Activated naive CD4-positive, alpha-beta T cell (primary cell): ENCODE data around the gene LRP2BP.
"Not testable (repeated sequence)": the region's sequence is repeated elsewhere in the genome, so short reads cannot be mapped to it uniquely, and the experiment has no call there.

Experiments
- DNase-seq, 4 experiments: peaks; one replicate each; lab custom pipeline; 2025; lab: John Stamatoyannopoulos, UW

Gene LRP2BP

GRCh38 chr4:185325721-185326120, 70.0 kb downstream of the LRP2BP start:
- not testable (repeated sequence) for DNase-seq

- DNase-seq: not testable (repeated sequence)
Measured at GRCh38 chr4:185324361-185324760, 71.4 kb downstream of the LRP2BP start.

GRCh38 chr4:185323606-185324005, 72.1 kb downstream of the LRP2BP start:
- no peak for DNase-seq

GRCh38 chr4:185322803-185323202, 72.9 kb downstream of the LRP2BP start:
- no peak for DNase-seq

- no peak for DNase-seq
Measured at GRCh38 chr4:185318679-185319078, 77.0 kb downstream of the LRP2BP start.

- DNase-seq: no peak
Measured at GRCh38 chr4:185317880-185318279, 77.8 kb downstream of the LRP2BP start.

GRCh38 chr4:185317462-185317861, 78.3 kb downstream of the LRP2BP start:
- not testable (repeated sequence) for DNase-seq
